ENCODE results near the gene CD58.

The CD58 gene

DNA sequence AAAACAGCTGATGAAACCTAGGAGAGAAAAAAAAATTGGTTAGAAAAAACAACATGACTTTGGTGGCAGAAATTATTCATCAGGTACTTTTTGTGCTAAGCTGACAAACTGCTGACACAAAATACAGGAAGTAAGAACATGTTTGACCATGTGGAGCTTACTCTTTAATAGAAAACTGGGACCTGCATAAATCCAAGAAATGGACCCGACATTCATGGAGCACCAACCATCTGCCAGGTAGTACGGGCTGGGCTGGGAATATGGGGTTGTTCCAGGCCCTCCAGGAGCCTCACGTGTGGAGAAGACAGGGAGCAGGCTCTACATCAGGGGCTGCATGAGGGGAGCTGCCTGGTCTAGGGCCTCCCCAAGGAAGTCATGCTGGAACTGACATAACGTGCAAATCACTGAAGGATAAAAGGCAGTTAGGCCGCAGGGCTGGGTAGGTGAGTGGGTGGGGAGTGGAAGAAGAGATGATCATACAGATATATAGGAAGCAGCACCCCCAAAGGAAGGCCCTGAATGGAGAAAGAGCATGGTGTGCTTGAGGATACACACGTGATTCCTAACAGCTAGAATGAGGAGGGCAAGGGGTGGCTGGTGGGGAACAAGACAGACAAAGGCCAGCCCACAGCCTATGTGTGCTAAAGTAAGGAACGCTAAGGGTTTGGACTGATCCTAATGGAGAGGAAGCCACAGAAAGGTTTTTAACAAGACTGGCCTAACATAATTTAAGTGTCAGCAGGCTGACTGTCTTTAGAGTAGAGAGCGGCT is 26.1 kb downstream of the CD58 start:
- H3K4me3 ChIP-seq (ENCODE audit: control insufficient read depth, low read depth, low read length) = no peak overlapping the region
- no peak for DNase-seq (ENCODE audit: low read depth)
- TF ChIP-seq, protein P1, sequence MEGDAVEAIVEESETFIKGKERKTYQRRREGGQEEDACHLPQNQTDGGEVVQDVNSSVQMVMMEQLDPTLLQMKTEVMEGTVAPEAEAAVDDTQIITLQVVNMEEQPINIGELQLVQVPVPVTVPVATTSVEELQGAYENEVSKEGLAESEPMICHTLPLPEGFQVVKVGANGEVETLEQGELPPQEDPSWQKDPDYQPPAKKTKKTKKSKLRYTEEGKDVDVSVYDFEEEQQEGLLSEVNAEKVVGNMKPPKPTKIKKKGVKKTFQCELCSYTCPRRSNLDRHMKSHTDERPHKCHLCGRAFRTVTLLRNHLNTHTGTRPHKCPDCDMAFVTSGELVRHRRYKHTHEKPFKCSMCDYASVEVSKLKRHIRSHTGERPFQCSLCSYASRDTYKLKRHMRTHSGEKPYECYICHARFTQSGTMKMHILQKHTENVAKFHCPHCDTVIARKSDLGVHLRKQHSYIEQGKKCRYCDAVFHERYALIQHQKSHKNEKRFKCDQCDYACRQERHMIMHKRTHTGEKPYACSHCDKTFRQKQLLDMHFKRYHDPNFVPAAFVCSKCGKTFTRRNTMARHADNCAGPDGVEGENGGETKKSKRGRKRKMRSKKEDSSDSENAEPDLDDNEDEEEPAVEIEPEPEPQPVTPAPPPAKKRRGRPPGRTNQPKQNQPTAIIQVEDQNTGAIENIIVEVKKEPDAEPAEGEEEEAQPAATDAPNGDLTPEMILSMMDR (conservative IDR thresholded peaks at IDR 0.05; ENCODE audit: control insufficient read depth, insufficient read depth, low read depth, low read length) = no peak

GRCh38 chr1:116540088-116540487 is 30.7 kb downstream of the CD58 start:
- TF ChIP-seq, protein P1 (conservative IDR thresholded peaks at IDR 0.05; ENCODE audit: control insufficient read depth, insufficient read depth, low read depth, low read length) = no peak
- DNase-seq (ENCODE audit: low read depth) = no peak
- H3K4me3 ChIP-seq (ENCODE audit: control insufficient read depth, low read depth, low read length) = no peak overlapping the region

DNA sequence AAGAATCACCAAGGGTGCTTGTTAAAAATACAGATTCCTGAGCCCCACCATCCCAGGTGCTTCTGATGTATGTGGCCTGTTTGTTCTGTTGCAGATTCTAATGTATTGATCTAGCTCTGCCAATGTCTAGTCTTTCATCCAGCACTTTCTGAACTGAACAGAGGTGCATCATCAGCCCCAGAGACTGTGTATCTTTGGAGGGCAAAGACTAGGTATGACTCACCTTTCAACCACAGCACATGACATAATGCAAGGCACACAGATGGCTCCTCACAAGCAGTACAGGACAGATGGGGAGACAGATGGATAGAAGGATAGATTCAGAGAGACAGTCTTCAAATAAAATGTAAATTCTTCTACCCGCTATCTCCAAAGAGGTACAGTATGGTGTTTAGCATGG is 32.3 kb downstream of the CD58 start:
- DNase-seq (ENCODE audit: low read depth) = peak; percentile 84
- H3K4me3 ChIP-seq (ENCODE audit: control insufficient read depth, low read depth, low read length) = no peak overlapping the region
- TF ChIP-seq, protein P1 (conservative IDR thresholded peaks at IDR 0.05; ENCODE audit: control insufficient read depth, insufficient read depth, low read depth, low read length) = no peak

- H3K4me3 ChIP-seq (ENCODE audit: control insufficient read depth, low read depth, low read length) = no peak overlapping the region
- no peak for DNase-seq (ENCODE audit: low read depth)
- TF ChIP-seq, protein P1 (conservative IDR thresholded peaks at IDR 0.05; ENCODE audit: control insufficient read depth, insufficient read depth, low read depth, low read length) = no peak
Measured at GRCh38 chr1:116537898-116538297, 32.9 kb downstream of the CD58 start.

GRCh38 chr1:116537040-116537831 is 33.6 kb downstream of the CD58 start:
- DNase-seq (ENCODE audit: low read depth) = peak; percentile 86
- TF ChIP-seq, protein P1 (conservative IDR thresholded peaks at IDR 0.05; ENCODE audit: control insufficient read depth, insufficient read depth, low read depth, low read length) = no peak
- H3K4me3 ChIP-seq (ENCODE audit: control insufficient read depth, low read depth, low read length) = no peak overlapping the region

- TF ChIP-seq, protein P1 (conservative IDR thresholded peaks at IDR 0.05; ENCODE audit: control insufficient read depth, insufficient read depth, low read depth, low read length) = no peak
- H3K4me3 ChIP-seq (ENCODE audit: control insufficient read depth, low read depth, low read length) = no peak overlapping the region
- DNase-seq (ENCODE audit: low read depth) = no peak
Measured at GRCh38 chr1:116534014-116534739, 36.6 kb downstream of the CD58 start.
